ENCODE results near the gene TFB2M. TPM values are rescaled to one million over a fixed set of nuclear protein-coding genes. Genes with fewer than 3 reads are reported as not detected.

Gene TFB2M
- total RNA-seq, 1 donor from 2014 or later: 12.7 TPM

- DNase-seq (ENCODE audit: low spot score): no peak
Observed at GRCh38 chr1:246515390-246516005, 50.6 kb downstream of the TFB2M start.

DNA sequence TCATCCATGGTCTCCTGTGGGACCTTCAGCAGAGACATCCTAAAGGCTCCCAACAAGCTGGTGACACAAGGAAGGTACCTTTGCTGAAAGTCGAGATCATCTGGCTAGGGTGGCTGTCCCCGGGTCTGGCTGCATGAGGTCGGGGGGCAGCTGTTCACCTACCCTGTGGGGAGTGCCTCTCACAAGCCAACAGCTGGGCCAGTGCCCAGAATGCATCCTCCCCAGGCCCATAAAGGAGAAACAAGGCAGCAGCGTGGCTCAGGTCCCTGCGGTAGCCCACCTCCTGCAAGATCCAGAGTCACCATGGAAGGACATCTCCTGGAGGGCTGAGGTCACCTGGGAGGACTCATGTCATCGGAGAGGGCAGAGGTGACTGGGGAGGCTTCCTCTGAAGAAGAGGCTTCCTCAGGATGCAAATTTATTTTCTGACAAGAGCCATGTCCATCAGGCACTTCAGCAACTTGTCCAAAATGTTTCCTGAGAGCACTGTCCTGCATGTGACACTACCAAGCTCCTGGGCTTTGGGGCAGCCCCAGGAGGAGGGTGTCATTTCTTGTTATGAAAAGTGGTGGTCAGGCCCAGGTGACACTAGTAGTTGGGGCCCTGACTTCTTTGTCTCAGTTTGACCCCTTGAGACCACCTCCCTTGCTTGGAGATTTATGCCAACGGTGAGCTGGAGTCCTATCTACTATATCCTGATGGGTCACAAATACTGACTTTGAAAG, 52.3 kb downstream of the TFB2M start:
- no peak for DNase-seq (ENCODE audit: low spot score)

GRCh38 chr1:246513041-246513440, 53.0 kb downstream of the TFB2M start:
- DNase-seq (ENCODE audit: low spot score): no peak

DNA sequence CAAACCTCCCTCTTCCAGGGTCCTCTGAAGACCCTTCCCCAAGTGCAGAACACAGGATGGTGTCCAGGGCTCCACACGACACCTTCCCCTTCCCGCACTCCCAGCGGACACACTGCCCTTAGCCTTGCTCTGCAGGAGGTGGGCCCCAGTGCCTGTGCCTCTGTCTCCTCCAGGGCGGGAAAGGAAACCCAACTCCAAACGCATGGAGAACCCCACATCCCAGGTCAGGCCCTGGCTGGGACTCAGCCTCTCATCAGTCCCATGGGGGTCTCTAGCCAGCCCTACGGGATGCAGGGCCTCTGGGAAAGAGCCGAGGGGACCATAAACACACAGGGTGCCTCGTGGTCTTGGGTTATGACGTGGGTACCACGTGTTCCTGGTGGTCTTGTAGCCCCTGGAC, 53.4 kb downstream of the TFB2M start:
- no peak for DNase-seq (ENCODE audit: low spot score)

DNA sequence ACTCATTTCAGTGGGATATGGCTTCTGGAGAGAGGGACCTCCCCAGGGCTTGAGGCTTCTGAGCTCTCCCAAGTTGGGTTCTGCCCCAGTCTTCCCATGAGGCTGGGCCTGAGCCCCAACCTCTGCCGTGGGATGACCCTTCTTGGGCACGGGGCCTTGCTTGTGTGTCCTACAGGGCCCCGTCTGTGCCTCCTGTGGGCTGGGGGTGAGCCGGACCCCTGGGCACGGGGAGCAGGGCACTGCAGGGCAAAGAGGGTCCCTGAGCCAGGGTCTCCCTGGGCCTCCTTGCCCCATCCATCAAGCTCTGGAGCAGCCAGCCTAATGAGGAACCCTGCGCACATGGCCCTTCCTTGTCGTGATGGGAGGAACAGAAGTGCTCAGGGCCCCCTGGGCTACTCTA, 53.8 kb downstream of the TFB2M start:
- no peak for DNase-seq (ENCODE audit: low spot score)

DNA sequence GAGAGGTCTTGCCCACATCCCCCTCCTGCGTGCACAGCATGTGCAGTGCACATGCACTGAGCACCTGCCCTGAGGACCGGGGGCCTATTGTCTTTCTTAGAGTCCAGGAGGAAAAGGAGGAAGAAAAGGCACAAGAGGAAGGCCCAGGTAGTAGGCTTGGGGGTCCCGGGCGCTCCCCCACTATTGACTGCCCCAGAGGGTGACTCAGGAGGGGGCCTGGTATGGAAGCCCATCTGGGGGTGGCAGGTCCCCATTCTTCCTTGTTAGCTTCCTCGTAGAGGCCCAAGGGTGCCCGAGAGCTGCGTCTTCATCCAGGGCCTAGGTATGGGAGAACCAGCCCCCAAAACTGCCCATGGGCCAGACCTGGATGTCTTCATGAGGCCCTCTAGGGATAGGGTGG, 54.9 kb downstream of the TFB2M start:
- DNase-seq (ENCODE audit: low spot score): no peak

DNA sequence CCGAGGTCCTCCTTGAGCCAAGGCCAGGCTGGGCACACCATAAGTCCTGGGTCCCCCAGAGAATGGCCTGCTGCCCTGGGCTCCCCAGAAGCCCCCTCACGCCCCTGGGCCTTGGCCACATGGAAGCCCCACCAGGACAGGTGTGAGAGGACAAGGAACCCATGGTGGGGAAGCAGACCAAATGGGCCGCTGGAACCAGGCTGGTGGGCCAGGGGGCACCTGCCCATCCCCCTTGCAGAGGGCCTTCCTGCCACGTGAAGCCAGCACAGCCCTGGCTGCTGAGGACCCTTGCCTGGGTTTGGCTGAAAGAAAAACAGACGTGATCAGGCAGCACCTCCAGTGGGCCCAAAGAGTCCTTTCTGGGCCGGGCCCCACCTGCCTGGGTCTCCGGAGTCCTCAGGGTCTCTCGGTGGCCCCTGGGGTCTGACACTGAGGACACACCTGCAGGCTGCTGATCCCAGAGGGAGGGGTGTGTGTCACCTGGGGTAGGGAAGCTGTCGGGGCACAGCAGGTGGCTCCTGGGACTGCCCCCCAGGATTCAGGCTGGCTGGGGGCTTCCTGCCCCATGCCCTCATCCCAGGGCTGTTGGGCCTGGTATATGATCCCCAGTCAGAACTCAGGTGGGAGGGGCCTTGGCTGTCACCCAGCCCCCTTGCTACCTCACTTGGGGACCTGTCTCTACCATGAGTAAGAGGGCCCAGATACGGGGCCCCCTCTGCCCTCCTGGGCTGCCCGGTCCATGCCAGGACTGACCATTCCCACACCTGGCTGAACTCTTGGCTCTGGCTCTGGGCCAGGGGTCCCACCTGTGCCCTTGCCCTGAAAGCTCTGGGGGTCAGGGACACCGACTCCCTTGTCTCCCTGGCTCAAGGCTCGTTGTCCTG, 55.7 kb downstream of the TFB2M start:
- DNase-seq (ENCODE audit: low spot score): no peak

DNA sequence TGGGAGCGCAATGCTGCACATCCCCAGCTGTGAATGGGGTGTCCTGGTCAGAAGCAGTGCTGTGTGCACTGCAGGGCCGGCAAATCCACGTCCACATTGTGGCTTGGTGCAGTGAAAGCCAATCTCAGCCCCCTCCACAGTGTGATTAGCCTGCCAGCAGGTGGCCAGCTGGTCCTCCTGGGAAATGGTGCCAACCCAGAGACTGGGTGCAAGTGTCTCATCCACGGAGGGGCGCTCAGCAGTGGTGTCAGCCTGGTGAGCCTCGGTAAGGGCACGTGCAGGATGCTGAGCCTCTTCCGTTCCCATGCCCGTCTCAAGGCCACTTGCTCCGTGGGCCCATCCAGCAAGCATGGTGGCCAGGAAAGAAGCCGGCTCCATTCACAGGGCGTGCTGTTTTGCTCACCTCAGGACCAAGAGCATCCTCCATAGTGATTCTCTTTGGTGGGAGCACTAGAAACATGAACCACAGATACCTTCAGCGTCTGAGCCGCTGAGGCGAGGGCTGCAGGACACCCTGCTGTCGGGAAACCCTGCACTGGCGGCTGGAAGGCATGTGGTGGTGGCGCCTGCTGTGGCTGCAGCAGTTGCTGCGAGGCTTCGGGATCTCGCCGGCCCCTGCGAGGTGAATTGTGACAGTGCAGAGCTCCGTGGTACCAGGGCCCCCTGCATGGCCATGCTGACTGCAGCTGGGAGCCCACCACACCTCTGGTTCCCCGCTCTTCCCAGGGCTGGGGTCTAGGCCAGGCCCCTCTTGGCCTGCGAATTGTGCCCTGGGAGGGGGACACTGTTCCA, 57.0 kb downstream of the TFB2M start:
- DNase-seq (ENCODE audit: low spot score): no peak

DNA sequence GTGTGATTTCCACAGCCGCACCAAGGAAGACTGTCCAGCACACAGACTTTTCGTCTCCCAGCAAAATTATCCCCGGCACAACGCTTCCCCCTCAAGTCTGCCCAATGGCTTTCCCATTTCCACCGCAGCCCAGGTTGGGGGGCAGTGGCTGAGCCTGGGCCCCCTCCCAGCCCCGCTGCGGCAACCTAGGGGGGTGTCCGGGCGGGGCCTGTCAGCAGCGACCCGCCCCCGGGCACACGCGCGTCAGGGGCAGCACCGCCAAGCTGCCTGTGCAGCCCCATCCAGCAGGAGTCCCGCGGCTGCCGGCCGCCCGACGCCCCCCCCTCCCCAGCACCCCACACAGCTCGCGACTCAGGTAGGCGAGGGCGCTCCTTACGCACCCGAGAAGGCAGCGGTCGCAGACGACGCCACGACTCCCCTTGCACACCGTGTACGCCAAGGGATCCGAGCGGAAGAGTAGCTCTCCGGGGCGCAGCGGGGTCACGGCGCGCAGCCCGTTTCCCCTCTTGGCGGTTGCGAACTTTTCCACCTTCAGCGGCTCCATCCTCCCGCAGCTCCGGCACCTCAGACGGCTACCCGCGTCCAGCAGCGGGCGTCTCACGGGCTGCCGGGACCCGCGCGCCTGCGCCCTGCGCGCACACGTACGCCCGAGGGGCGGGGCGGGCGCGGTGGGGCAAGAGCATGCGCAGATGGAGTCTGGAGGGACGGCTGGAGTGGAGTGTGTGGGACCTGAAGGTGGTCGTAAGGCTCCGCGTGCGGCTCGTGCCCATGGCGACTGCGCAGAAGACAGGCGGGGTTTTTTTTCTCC, 59.2 kb downstream of the TFB2M start, which contains the start of gene SMYD3:
TSS of gene SMYD3 (minus strand) at position 606 of the 808 bp plus-strand sequence.
- DNase-seq (ENCODE audit: low spot score): no peak

DNA sequence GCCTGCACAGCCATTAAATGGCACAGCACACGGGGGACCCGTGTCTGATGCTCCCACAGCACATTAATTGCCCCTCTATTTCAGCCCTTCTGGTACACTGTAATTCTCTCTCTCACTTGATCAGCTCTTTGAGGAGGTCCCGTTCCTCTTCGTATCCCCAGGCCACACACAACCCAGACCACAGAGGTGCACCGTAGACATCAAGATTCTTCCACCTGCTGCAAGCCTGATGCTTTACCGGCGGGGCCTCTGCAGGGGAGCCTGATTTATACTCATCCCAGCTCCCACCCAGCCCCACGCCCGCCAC, 59.7 kb downstream of the TFB2M start:
- DNase-seq (ENCODE audit: low spot score): no peak

- DNase-seq (ENCODE audit: low spot score): no peak
Observed at GRCh38 chr1:246503341-246503740, 62.7 kb downstream of the TFB2M start.

DNA sequence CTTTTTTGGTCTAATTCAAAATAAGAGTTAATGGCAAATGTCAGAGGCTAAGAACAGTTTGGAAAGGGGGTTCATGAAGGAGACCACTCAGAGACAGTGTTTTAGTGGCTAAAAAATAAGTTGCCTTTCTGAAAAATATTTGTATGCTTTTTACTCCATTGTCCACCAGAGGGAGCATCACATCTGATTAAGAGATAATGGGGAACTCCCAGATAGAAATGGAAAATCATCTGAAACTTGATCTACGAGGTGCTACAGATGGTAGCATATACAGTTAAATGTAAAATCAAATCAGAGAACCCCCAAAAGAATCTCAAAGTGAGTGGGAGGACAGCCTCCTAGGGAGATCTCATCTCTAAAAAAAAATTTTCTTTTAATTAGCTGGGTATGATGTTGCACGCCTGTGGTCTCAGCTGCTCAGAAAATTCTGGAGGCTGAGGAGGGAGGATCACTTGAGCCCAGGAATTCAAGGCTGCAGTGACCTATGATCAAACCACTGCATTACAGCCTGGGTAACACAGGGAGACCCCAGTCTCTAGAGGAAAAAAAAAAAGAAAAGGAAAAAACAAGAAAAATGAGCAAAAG, 68.6 kb downstream of the TFB2M start:
- DNase-seq (ENCODE audit: low spot score): no peak

- no peak for DNase-seq (ENCODE audit: low spot score)
Observed at GRCh38 chr1:246492611-246493245, 73.3 kb downstream of the TFB2M start.

DNA sequence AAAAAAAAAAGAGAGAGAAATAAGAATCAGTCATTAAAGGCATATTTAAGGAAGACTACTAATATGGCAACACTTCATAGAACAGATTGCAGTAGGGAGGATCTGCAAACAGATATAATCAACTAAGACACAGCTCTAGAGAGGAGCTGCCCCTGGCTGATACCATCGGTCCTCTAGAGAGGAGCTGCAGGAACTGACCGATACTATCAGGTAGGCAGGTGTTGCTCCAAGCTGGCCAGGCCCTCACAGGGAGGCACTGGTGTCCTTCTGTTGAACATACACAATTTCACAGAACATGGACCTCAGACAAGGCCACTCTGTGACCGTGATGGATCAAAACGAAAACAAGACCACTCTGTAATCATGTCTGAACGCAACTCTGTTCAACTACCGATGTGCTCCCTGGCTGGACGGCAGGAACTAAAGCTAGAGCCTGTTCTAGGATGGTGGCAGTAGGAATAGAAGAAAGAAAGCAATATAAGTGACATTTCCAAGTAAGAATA, 74.5 kb downstream of the TFB2M start:
- DNase-seq (ENCODE audit: low spot score): no peak

Other genes with a start within 250 kb of the TFB2M start
- gene SMYD3, start 59.0 kb downstream of the TFB2M start, total RNA-seq: 12.4 TPM
- gene CNST, start 195 bp upstream of the TFB2M start, total RNA-seq: 27.5 TPM
- gene SCCPDH, start 158.1 kb upstream of the TFB2M start, total RNA-seq: 57.4 TPM

Data from mesenteric fat pad (tissue), 1 donor.